Measurements from ENCODE around the gene GCLM.

The GCLM gene

DNA sequence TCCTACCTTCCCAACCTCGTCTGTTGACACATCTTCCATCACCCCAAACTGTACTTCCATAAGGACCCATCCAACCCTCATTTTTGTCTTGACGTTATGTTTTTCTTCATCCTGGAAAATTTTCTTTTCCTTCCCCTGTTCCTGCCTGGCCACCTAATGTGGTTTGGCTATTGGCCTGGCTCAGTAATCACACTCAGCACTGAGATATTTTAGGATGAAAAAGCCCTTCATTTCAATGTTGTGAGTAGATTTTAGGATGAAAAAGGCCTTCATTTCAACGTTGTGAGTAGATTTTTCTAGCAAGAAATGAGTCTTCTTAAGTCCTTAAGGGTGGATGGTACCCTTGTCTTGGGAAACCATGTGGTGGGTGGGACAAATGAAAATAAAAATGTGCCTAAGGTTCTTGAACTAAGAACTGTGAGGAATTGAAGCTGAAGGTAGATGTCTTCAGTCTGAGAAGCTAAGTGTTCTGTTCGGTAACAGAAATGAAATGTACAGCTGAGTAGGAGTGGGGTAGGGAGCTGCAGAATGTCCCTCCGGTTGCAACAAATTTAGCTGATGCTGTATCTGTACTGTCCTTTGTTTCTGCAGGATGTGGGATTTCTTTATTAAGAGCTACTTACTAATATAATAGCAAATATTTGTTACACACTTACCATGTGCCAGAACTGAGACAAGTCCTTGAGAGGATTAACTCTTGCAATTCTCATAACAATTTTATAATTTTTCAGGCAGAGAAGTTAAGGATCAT is 66.3 kb downstream of the GCLM start:
- TF ChIP-seq CTCF (IDR thresholded peaks at IDR 0.05; ENCODE audit: low read depth, low read length) = no peak
- H3K4me3 ChIP-seq (replicated peaks in 1 of 2; ENCODE audit: low read depth in 2 of 2, low read length in 2 of 2) = no peak overlapping the region
- DNase-seq (ENCODE audit: low read depth in 2 of 2) = peak; percentile 36 to 55

DNA sequence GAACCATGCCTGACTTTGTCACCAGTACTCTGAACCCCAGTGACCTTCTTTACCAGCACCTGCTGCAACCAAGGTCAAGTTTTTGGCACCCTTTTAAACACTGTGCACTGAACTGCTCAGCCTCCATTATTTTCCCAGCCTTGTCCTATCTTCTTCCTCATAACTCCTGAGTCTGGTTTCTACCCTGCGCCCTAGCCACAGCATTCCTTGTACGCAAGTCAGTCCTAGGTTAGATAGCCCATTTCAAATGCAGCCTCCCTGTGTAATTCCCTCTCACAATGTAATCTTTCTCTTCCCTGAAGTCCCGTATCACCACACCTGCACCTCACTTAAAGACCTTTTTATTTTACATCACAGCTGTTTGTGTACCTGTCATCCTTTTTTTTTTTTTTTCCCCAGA is 67.5 kb downstream of the GCLM start:
- H3K4me3 ChIP-seq (replicated peaks in 1 of 2; ENCODE audit: low read depth in 2 of 2, low read length in 2 of 2) = no peak overlapping the region
- DNase-seq (ENCODE audit: low read depth in 2 of 2) = no peak
- TF ChIP-seq CTCF (IDR thresholded peaks at IDR 0.05; ENCODE audit: low read depth, low read length) = no peak

- no peak overlapping the region for H3K4me3 ChIP-seq (replicated peaks in 1 of 2; ENCODE audit: low read depth in 2 of 2, low read length in 2 of 2)
- TF ChIP-seq CTCF (IDR thresholded peaks at IDR 0.05; ENCODE audit: low read depth, low read length) = no peak
- DNase-seq (ENCODE audit: low read depth in 2 of 2) = no peak
Measured at GRCh38 chr1:93840956-93841482, 68.2 kb downstream of the GCLM start.

DNA sequence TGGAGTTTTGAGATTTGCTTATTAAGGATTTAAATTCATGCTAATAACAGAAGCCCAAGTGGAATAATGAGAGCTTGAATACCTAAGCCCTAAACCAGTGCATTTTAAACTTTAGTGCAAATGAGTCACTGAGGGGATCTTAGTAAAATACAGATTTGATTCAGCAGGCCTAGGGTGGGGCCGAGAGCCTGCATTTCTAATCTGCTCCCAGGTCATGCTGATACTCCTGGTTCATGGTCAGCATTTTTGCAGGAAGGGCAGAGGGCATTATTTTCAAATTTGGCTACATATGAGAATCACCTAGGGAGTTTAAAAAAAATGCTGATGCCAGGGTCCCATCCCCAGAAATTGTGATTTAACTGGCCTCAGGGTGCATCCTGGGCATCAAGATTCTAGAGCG is 69.5 kb downstream of the GCLM start:
- H3K4me3 ChIP-seq (replicated peaks in 1 of 2; ENCODE audit: low read depth in 2 of 2, low read length in 2 of 2) = no peak overlapping the region
- DNase-seq (ENCODE audit: low read depth in 2 of 2) = no peak
- no peak for TF ChIP-seq CTCF (IDR thresholded peaks at IDR 0.05; ENCODE audit: low read depth, low read length)

DNA sequence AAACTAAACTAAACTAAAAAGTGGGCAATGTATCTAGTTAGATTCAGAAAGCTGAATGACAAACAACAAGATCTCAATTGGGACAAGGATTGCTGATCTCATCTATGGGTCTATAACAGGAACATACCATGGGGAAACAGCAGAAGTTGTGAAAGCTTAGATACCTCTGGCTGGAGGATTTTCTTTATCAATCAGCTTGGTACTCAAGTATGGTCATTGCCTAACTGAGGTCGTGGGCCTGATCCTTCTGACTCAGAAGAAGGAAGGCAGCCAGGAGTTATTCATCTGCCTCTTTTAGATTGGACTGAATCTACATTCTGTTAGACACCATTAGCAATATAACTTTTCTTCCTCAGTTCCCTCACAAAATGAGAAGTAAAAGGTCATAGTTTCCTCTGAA is 69.9 kb downstream of the GCLM start:
- no peak for TF ChIP-seq CTCF (IDR thresholded peaks at IDR 0.05; ENCODE audit: low read depth, low read length)
- H3K4me3 ChIP-seq (replicated peaks in 1 of 2; ENCODE audit: low read depth in 2 of 2, low read length in 2 of 2) = no peak overlapping the region
- peak; percentile 77 to 89 for DNase-seq (ENCODE audit: low read depth in 2 of 2)

DNA sequence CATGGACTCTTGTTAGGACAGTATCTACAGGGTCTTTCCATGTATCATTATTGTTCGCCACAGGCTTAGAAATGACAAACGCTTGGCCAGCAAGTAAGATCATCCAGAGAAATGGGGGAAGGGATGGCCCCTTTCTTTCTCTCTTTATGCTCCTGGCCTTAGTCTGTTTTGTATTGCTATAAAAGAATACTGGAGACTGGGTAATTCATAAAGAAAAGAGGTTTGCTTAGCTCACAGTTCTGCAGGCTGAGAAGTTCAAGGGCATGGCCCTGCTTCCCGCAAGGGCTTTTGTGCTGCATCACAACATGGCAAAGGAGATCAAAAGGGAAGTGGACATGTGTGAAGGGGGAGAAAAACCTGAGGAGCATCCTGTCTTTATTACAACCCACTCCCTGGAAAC is 71.3 kb downstream of the GCLM start:
- TF ChIP-seq CTCF (IDR thresholded peaks at IDR 0.05; ENCODE audit: low read depth, low read length) = no peak
- no peak for DNase-seq (ENCODE audit: low read depth in 2 of 2)
- H3K4me3 ChIP-seq (replicated peaks in 1 of 2; ENCODE audit: low read depth in 2 of 2, low read length in 2 of 2) = no peak overlapping the region
